IMR-90 (cell line): ENCODE data around the gene CACNG8. TPM values are rescaled to one million over a fixed set of nuclear protein-coding genes. Genes with fewer than 3 reads are reported as not detected.

ENCODE experiments used
- ATAC-seq: fragments of 200-7000 bp; cut with Tn5 transposase; 2 replicates; pipeline ENCODE4 v1.9.1; 2020; ENCODE audit warnings: low read depth, mild to moderate bottlenecking, moderate library complexity
- Bru-seq: library from RNA; stranded (reverse); fragments of 400-500 nt; gene quantifications from one replicate; lab custom pipeline; 2021; lab: Mats Ljungman, UMichigan
- BruChase-seq, 2 experiments: library from RNA; stranded (reverse); fragments of 400-500 nt; gene quantifications; one replicate each; lab custom pipeline; 2021; lab: Mats Ljungman, UMichigan
- BruUV-seq: library from RNA; stranded (reverse); fragments of 400-500 nt; replicated peaks from 2 replicates; lab custom pipeline; 2021; lab: Mats Ljungman, UMichigan
- CTCF ChIA-PET: fragments of 300-600 bp; formaldehyde crosslinking; extraction: SDS; loops from one replicate; lab custom pipeline; 2021; ENCODE audit warnings: antibody characterized with exemption; lab: Yijun Ruan, JAX
- POLR2A ChIA-PET: fragments of 300-600 bp; sonication (Branson Sonifier 250); formaldehyde crosslinking; loops from one replicate; lab custom pipeline; 2022; ENCODE audit warnings: antibody characterized with exemption; ENCODE audit not compliant: unreplicated experiment; lab: Charles Lee
- DNase-seq: peaks from one replicate; pipeline ENCODE4 v3.0.0; 2013
- H2AFZ ChIP-seq: replicated peaks from 2 replicates; pipeline ENCODE3; 2013; ENCODE audit warnings: low read length, mild to moderate bottlenecking; ENCODE audit not compliant: poor library complexity
- H2AK5ac ChIP-seq: 2 replicates; pipeline ENCODE4 v1.6.1; 2013; ENCODE audit warnings: low read depth, low read length, inconsistent platforms
- H2AK9ac ChIP-seq: replicated peaks from 2 replicates; pipeline ENCODE3; 2013; ENCODE audit warnings: mild to moderate bottlenecking, low read depth, low read length, moderate library complexity; ENCODE audit not compliant: poor library complexity
- H2BK120ac ChIP-seq: 2 replicates; pipeline ENCODE4 v1.6.1; 2013; ENCODE audit warnings: low read depth, low read length, inconsistent platforms
- H2BK15ac ChIP-seq: 3 replicates; pipeline ENCODE4 v1.6.1; 2013; ENCODE audit warnings: low read depth, low read length, inconsistent platforms
- H2BK20ac ChIP-seq: 2 replicates; pipeline ENCODE4 v1.6.1; 2013; ENCODE audit warnings: low read depth, mild to moderate bottlenecking, inconsistent platforms, low read length, moderate library complexity
- H2BK5ac ChIP-seq: 2 replicates; pipeline ENCODE4 v1.6.1; 2013; ENCODE audit warnings: mild to moderate bottlenecking, low read depth, low read length, inconsistent platforms; ENCODE audit not compliant: poor library complexity, severe bottlenecking
- H3K14ac ChIP-seq: replicated peaks from 2 replicates; pipeline ENCODE4 v1.6.1; 2013; ENCODE audit warnings: low read depth, low read length, inconsistent platforms
- H3K18ac ChIP-seq: 2 replicates; pipeline ENCODE4 v1.6.1; 2013; ENCODE audit warnings: low read depth, low read length, control low read depth
- H3K23ac ChIP-seq: 2 replicates; pipeline ENCODE4 v1.6.1; 2013; ENCODE audit warnings: low read depth, low read length, inconsistent platforms
- H3K27ac ChIP-seq: 2 replicates; pipeline ENCODE4 v1.5.1; 2013; ENCODE audit warnings: mild to moderate bottlenecking, control low read depth, low read length; ENCODE audit not compliant: insufficient read depth
- H3K27me3 ChIP-seq: 2 replicates; pipeline ENCODE4 v1.6.1; 2013; ENCODE audit warnings: low read length; ENCODE audit not compliant: control insufficient read depth, insufficient read depth
- H3K36me3 ChIP-seq: 2 replicates; pipeline ENCODE4 v1.6.1; 2013; ENCODE audit warnings: low read length, mixed read lengths; ENCODE audit not compliant: control insufficient read depth, insufficient read depth
- H3K4ac ChIP-seq: 2 replicates; pipeline ENCODE4 v1.6.1; 2013; ENCODE audit warnings: low read depth, low read length, inconsistent platforms
- H3K4me1 ChIP-seq: 2 replicates; pipeline ENCODE4 v1.6.1; 2013; ENCODE audit warnings: low read length, mixed read lengths; ENCODE audit not compliant: control insufficient read depth, insufficient read depth
- H3K4me2 ChIP-seq: 2 replicates; pipeline ENCODE4 v1.6.1; 2013; ENCODE audit warnings: low read depth, mild to moderate bottlenecking, control low read depth, low read length, moderate library complexity
- H3K4me3 ChIP-seq: 2 replicates; pipeline ENCODE4 v1.5.1; 2013; ENCODE audit warnings: low read depth, mild to moderate bottlenecking, control low read depth, low read length, moderate library complexity; ENCODE audit not compliant: insufficient read depth
- H3K56ac ChIP-seq: 2 replicates; pipeline ENCODE4 v1.6.1; 2013; ENCODE audit warnings: low read length, inconsistent platforms; ENCODE audit not compliant: insufficient read depth; ENCODE audit errors: extremely low read depth
- H3K79me1 ChIP-seq, 2 experiments: 2 replicates each; pipeline ENCODE4 v1.6.1; 2013; ENCODE audit warnings: low read length in 2 of 2, inconsistent platforms in 1 of 2, low read depth in 1 of 2
- H3K9ac ChIP-seq: 2 replicates; pipeline ENCODE4 v1.6.1; 2013; ENCODE audit warnings: low read depth, low read length, control low read depth
- H3K9me1 ChIP-seq: 2 replicates; pipeline ENCODE4 v1.6.1; 2013; ENCODE audit warnings: low read length, inconsistent platforms; ENCODE audit not compliant: insufficient read depth
- H3K9me3 ChIP-seq: 2 replicates; pipeline ENCODE4 v1.6.1; 2013; ENCODE audit warnings: low read length; ENCODE audit not compliant: control insufficient read depth, insufficient read depth
- H4K20me1 ChIP-seq: 2 replicates; pipeline ENCODE4 v1.6.1; 2013; ENCODE audit warnings: low read length, inconsistent platforms; ENCODE audit not compliant: insufficient read depth
- H4K5ac ChIP-seq: 2 replicates; pipeline ENCODE4 v1.6.1; 2013; ENCODE audit warnings: mild to moderate bottlenecking, low read depth, low read length, control low read depth
- H4K8ac ChIP-seq, 2 experiments: 2 replicates each; pipeline ENCODE4 v1.6.1; 2013; ENCODE audit warnings: low read depth in 2 of 2, low read length in 2 of 2, control low read depth in 1 of 2, inconsistent platforms in 1 of 2
- H4K91ac ChIP-seq: 2 replicates; pipeline ENCODE4 v1.6.1; 2013; ENCODE audit warnings: low read depth, low read length, inconsistent platforms; ENCODE audit not compliant: insufficient read depth
- BHLHE40 ChIP-seq: fragments of 150-350 bp; IDR thresholded peaks from 2 replicates; pipeline ENCODE4 v1.6.1; 2016; ENCODE audit warnings: mild to moderate bottlenecking, low read depth, low read length
- CEBPB ChIP-seq: IDR thresholded peaks from 2 replicates; pipeline ENCODE4 v1.6.1; 2012; ENCODE audit warnings: low read depth, low read length, improper control_type of control experiment
- CTCF ChIP-seq: conservative IDR thresholded peaks from 2 replicates; pipeline ENCODE4 v1.5.1; 2012; ENCODE audit warnings: mild to moderate bottlenecking, low read depth, low read length, improper control_type of control experiment
- ELK1 ChIP-seq: fragments of 150-350 bp; IDR thresholded peaks from 2 replicates; pipeline ENCODE4 v1.6.1; 2016; ENCODE audit warnings: low read depth, mild to moderate bottlenecking, low read length, moderate library complexity, borderline replicate concordance
- FOS ChIP-seq: fragments of 150-350 bp; IDR thresholded peaks from 2 replicates; pipeline ENCODE4 v1.6.1; 2016; ENCODE audit warnings: low read depth, low read length
- MAFK ChIP-seq: IDR thresholded peaks from 2 replicates; pipeline ENCODE4 v1.6.1; 2012; ENCODE audit warnings: low read depth, low read length, improper control_type of control experiment
- MAZ ChIP-seq: IDR thresholded peaks from 2 replicates; pipeline ENCODE4 v1.6.1; 2012; ENCODE audit warnings: low read depth, mild to moderate bottlenecking, low read length, improper control_type of control experiment, moderate library complexity, borderline replicate concordance
- MXI1 ChIP-seq: IDR thresholded peaks from 2 replicates; pipeline ENCODE4 v1.6.1; 2012; ENCODE audit warnings: low read depth, mild to moderate bottlenecking, low read length, moderate library complexity, borderline replicate concordance
- NFE2L2 ChIP-seq: fragments of 150-350 bp; IDR thresholded peaks from 2 replicates; pipeline ENCODE4 v1.6.1; 2016; ENCODE audit warnings: low read depth, mild to moderate bottlenecking, low read length
- POLR2A ChIP-seq: IDR thresholded peaks from 2 replicates; pipeline ENCODE4 v1.6.1; 2012; ENCODE audit warnings: mild to moderate bottlenecking, low read depth, low read length
- RAD21 ChIP-seq: IDR thresholded peaks from 2 replicates; pipeline ENCODE4 v1.6.1; 2012; ENCODE audit warnings: low read length, improper control_type of control experiment
- RCOR1 ChIP-seq: IDR thresholded peaks from 2 replicates; pipeline ENCODE4 v1.6.1; 2012; ENCODE audit warnings: mild to moderate bottlenecking, low read length, improper control_type of control experiment; ENCODE audit not compliant: insufficient replicate concordance
- RFX5 ChIP-seq: IDR thresholded peaks from 2 replicates; pipeline ENCODE4 v1.8.0; 2012; ENCODE audit warnings: low read depth, mild to moderate bottlenecking, low read length, moderate library complexity
- SMC3 ChIP-seq: fragments of 150-350 bp; IDR thresholded peaks from 2 replicates; pipeline ENCODE4 v1.6.1; 2016; ENCODE audit warnings: low read depth, mild to moderate bottlenecking, antibody characterized with exemption, low read length, moderate library complexity
- WGBS, 2 experiments: methylation state at CpG; one replicate each; pipeline versions ENCODE4 v1.1.5 to v1.1.7; 2013; ENCODE audit warnings: missing lambda C conversion rate in 2 of 2; ENCODE audit not compliant: insufficient read length in 1 of 2; ENCODE audit errors: extremely low coverage in 2 of 2; 5-methylcytosine and 5-hydroxymethylcytosine counted together
- dilution Hi-C: fragments of 300-500 bp; cut with HindIII; formaldehyde crosslinking; loops from one replicate; pipeline ENCODE4 v1.14.3; 2018; ENCODE audit warnings: low sequenced_read_pairs; ENCODE audit not compliant: unreplicated experiment
- in situ Hi-C: fragments of 300-500 bp; cut with MboI; formaldehyde crosslinking; loops from 3 replicates; pipeline ENCODE4 v1.14.3; 2019; ENCODE audit warnings: low sequenced_read_pairs, inconsistent platforms, mixed read lengths
- intact Hi-C: fragments of 100-400 bp; cut with micrococcal nuclease; formaldehyde crosslinking; loops from 2 replicates; pipeline ENCODE4 v1.10.0; 2022
- long read RNA-seq: library from polyadenylated mRNA; unstranded; transcript quantifications from one replicate; pipeline ENCODE4 v2.0.0, GENCODE V29; 2021; ENCODE audit not compliant: unreplicated experiment
- polyA plus RNA-seq, 3 experiments: library from polyadenylated mRNA; depleted of rRNA; stranded (reverse); fragments of >200 nt; gene quantifications; 2 replicates each; pipeline ENCODE4 v1.2.3, GENCODE V29; 2012; ENCODE audit warnings: low replicate concordance in 1 of 3
- total RNA-seq: library from RNA; depleted of rRNA; stranded (reverse); fragments of >200 nt; gene quantifications from 2 replicates; pipeline ENCODE4 v1.2.3, GENCODE V29; 2012; rRNA removed
- TF ChIP-seq, protein P1 (sequence below): fragments of 150-350 bp; IDR thresholded peaks from 2 replicates; pipeline ENCODE4 v1.6.1; 2017; ENCODE audit warnings: mild to moderate bottlenecking, antibody characterized with exemption, low read length, low read depth

Gene CACNG8
- not detected in 2 replicates for total RNA-seq
- polyA plus RNA-seq (2012; rRNA removed) = 0.09 and 0.15 TPM in 2 replicates
- polyA plus RNA-seq (2012; cell fraction: cytosol; rRNA removed) = 0.04 and 0.08 TPM in 2 replicates
- 0.39 and 0.54 TPM in 2 replicates for polyA plus RNA-seq (2012; cell fraction: nucleus; rRNA removed; ENCODE audit: low replicate concordance)
- percentile 26 among the genes with signal in this experiment for Bru-seq, nascent RNA
- percentile 26 among the genes with signal in this experiment for BruChase-seq, experiment 1, labeled RNA remaining after a 6-hour chase
- BruChase-seq, experiment 2, labeled RNA remaining after a 2-hour chase = percentile 26 among the genes with signal in this experiment
- long read RNA-seq = 0 reads

DNA sequence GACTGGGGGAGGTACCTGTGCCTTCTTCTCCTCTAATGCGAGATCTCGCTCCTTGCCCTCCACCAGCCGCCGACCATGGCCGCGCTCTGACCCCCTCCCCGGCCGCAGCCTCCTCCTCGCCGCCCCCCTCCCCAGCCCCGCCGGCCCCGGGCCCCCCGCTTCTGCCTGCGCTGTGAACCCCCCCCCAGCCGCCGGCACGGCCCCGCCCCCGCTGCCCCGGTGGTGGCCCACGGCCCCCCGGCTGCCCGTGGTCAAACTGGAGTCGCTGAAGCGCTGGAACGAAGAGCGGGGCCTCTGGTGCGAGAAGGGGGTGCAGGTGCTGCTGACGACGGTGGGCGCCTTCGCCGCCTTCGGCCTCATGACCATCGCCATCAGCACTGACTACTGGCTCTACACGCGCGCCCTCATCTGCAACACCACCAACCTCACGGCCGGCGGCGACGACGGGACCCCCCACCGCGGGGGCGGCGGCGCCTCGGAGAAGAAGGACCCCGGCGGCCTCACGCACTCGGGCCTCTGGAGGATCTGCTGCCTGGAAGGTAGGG lies at the start of gene CACNG8:
Gene CACNG8 (plus strand): TSS at position 51 of the 545 bp plus-strand sequence.
- ATAC-seq (no peak), DNase-seq (no peak)
- dilution Hi-C loops = no loop called here
- no peaks in the 10 kb centered on the region for H3K36me3 ChIP-seq
- no peak within 1 kb of the TSS for H3K4me3 ChIP-seq
- H2BK15ac ChIP-seq = no peak within 1 kb of the TSS
- BruUV-seq = no TSS peak
- WGBS, 2 experiments = 6% methylated on average over 9 of the region's 55 CpGs; no CpG with 5 or more reads in 1 of the 2 experiments
- no peak within 1 kb of the TSS for H2BK20ac ChIP-seq
- H3K23ac ChIP-seq = no peak within 1 kb of the TSS
- no peak within 1 kb of the TSS for H4K5ac ChIP-seq
- H2BK120ac ChIP-seq = no peak within 1 kb of the TSS
- no peak within 1 kb of the TSS for H3K56ac ChIP-seq
- H3K9ac ChIP-seq = no peak within 1 kb of the TSS
- no peak within 1 kb of the TSS for H4K91ac ChIP-seq
- H3K18ac ChIP-seq = no peak within 1 kb of the TSS
- no peaks in the 10 kb centered on the region for H3K4me1 ChIP-seq
- H4K8ac ChIP-seq = no peak within 1 kb of the TSS
- intact Hi-C loops = no loop called here
- H3K14ac ChIP-seq = no peak within 1 kb of the TSS
- peaks cover 62% of the 10 kb centered on the region for H3K27me3 ChIP-seq
- ChIA-PET POLR2A (no interaction called here), CTCF (no interaction called here)
- H2BK5ac ChIP-seq = no peak within 1 kb of the TSS
- no peak within 1 kb of the TSS for H2AFZ ChIP-seq
- in situ Hi-C loops = no loop called here
- H3K27ac ChIP-seq = no peak within 1 kb of the TSS
- no peak within 1 kb of the TSS for H3K4ac ChIP-seq
- no peak within 1 kb of the TSS for H2AK9ac ChIP-seq
- no peak within 1 kb of the TSS for H2AK5ac ChIP-seq
- no peaks in the 10 kb centered on the region for H4K20me1 ChIP-seq
- H3K9me3 ChIP-seq = no peaks in the 10 kb centered on the region; the same call in 1 of the 2 replicates
- no peak within 1 kb of the TSS for H3K4me2 ChIP-seq
- no peaks in the 10 kb centered on the region for H3K9me1 ChIP-seq
- no peaks in the 10 kb centered on the region for H3K79me1 ChIP-seq
- TF ChIP-seq RAD21 (no peak), MAFK (no peak), SMC3 (no peak), FOS (no peak), NFE2L2 (no peak), CTCF (no peak), BHLHE40 (no peak), POLR2A (no peak), RFX5 (no peak), ELK1 (no peak), MAZ (no peak), MXI1 (no peak), RCOR1 (no peak), CEBPB (no peak)
- TF ChIP-seq, protein P1, sequence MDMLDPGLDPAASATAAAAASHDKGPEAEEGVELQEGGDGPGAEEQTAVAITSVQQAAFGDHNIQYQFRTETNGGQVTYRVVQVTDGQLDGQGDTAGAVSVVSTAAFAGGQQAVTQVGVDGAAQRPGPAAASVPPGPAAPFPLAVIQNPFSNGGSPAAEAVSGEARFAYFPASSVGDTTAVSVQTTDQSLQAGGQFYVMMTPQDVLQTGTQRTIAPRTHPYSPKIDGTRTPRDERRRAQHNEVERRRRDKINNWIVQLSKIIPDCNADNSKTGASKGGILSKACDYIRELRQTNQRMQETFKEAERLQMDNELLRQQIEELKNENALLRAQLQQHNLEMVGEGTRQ = no peak
